Pancreas (tissue), 10 donors: ENCODE data around the gene LETM1. TPM values are rescaled to one million over a fixed set of nuclear protein-coding genes. Genes with fewer than 3 reads are reported as not detected.

Experiments
- ATAC-seq, 4 donors: fragments of 200-7000 bp; cut with Tn5 transposase; one replicate each; pipeline versions ENCODE4 v1.8.0 to v1.9.1; 2020; ENCODE audit warnings: mild to moderate bottlenecking in 4 of 4, moderate library complexity in 4 of 4
- DNase-seq, 6 donors: peaks; one replicate each; pipeline ENCODE4 v3.0.0-alpha.2; 2020
- FAIRE-seq: peaks from 2 replicates; lab custom pipeline; 2012; peaks lifted over from hg19 to GRCh38; lab: Jason Lieb, UNC
- H3K27ac ChIP-seq, 4 donors: fragments of 200-600 bp; sonication (generic); 1 replicate in 3 of 4; 2 replicates in 1 of 4; pipeline versions ENCODE4 v1.5.0 to v1.8.0; 2020
- H3K27me3 ChIP-seq, 4 donors: fragments of 200-600 bp; one replicate each; pipeline ENCODE4 v1.8.0; 2021
- H3K36me3 ChIP-seq, 3 donors: fragments of 200-600 bp; sonication (generic) in 1 of 3; one replicate each; pipeline versions ENCODE4 v1.5.0 to v1.8.0; 2020 to 2021
- H3K4me1 ChIP-seq, 3 donors: fragments of 200-600 bp; one replicate each; pipeline ENCODE4 v1.8.0; 2021
- H3K4me3 ChIP-seq, 4 donors: fragments of 200-600 bp; sonication (generic) in 2 of 4; one replicate each; pipeline versions ENCODE4 v1.5.0 to v1.8.0; 2020 to 2021
- H3K9me3 ChIP-seq, 4 donors: fragments of 200-600 bp; one replicate each; pipeline ENCODE4 v1.8.0; 2021
- CTCF ChIP-seq, 4 donors: fragments of 200-600 bp; sonication (generic) in 3 of 4; IDR thresholded peaks; one replicate each; pipeline versions ENCODE4 v1.5.0 to v1.8.0; 2021; ENCODE audit warnings: antibody characterized with exemption in 4 of 4
- WGBS, 2 donors: extraction: QIAGEN DNeasy Blood & Tissue Kit; methylation state at CpG; one replicate each; pipeline ENCODE4 v1.1.7; 2013; 5-methylcytosine and 5-hydroxymethylcytosine counted together
- intact Hi-C, 3 donors: fragments of 100-400 bp; cut with DNase I; formaldehyde crosslinking; loops; one replicate each; pipeline versions ENCODE4 v1.11.1 to v1.14.2; 2022
- polyA plus RNA-seq, 2 donors: library from polyadenylated mRNA; stranded (reverse); fragments of 200-250 nt; gene quantifications; one replicate each; pipeline ENCODE4 v1.2.3, GENCODE V29; 2013
- total RNA-seq, 6 donors: library from RNA; stranded (reverse); fragmentation: NEBNext Ultra II Directional in 4 of 6; extraction: Animal tissue kit (Norgen Biotek cat#: 25700) in 4 of 6; gene quantifications; one replicate each; pipeline versions ENCODE4 v1.2.1 to v1.2.4, GENCODE V29; 2021 to 2023
- donor health status: healthy with polysubstance abuse.
- donor health status: DM: no; HTN: no; CAD: no; lungs with moderate emphysema.
- donor health status: DM: no; HTN: no; CAD: no.
- donor health status: control.
- donor health status: control.
- donor health status: Bipolar disorder and iron deficiency.
- donor health status: DM: yes; HTN: yes; CAD: no.
- donor health status: DM: no; HTN: no; CAD: no.
- donor health status: DM: no; HTN: no; CAD: no.
- donor health status: DM: yes; HTN: yes; CAD: no.

The LETM1 gene
- total and polyA plus RNA-seq, 8 donors, result 13.0 to 28.0 (median 19.3) TPM

- no peak for TF ChIP-seq CTCF (IDR thresholded peaks at IDR 0.05)
- Histone ChIP-seq H3K4me3 (no peak overlapping the region), H3K36me3 (peaks cover 0 to 3% (median 0%) of the 10 kb centered on the region in 3 donors), H3K27ac (no peak overlapping the region), H3K4me1 (no peaks in the 10 kb centered on the region), H3K27me3 (no peaks in the 10 kb centered on the region), H3K9me3 (no peaks in the 10 kb centered on the region)
- intact Hi-C loops, result loop anchor here in 2 of 3 donors (5.0 kb wide), 2 partner anchors 146 to 151 kb away; no protein-coding TSS in a partner anchor
- ATAC-seq (no peak), FAIRE-seq (no peak), DNase-seq (peak in 1 of 6 donors; percentile 35)
- WGBS, 2 donors, result 95 to 96% methylated on average over 6 of the region's 6 CpGs
Observed at GRCh38 chr4:1898007-1898406, 42.1 kb upstream of the LETM1 start.

- Histone ChIP-seq H3K9me3 (no peaks in the 10 kb centered on the region), H3K27me3 (no peaks in the 10 kb centered on the region), H3K4me1 (no peaks in the 10 kb centered on the region), H3K4me3 (no peak overlapping the region), H3K27ac (no peak overlapping the region), H3K36me3 (peaks cover 0 to 3% (median 0%) of the 10 kb centered on the region in 3 donors)
- WGBS, 2 donors, result 90 to 91% methylated on average over 6 of the region's 6 CpGs
- DNase-seq, result no peak
- no peak for FAIRE-seq
- no peak for ATAC-seq
- intact Hi-C loops, result loop anchor here in 2 of 3 donors (5.0 kb wide), 2 partner anchors 144 to 149 kb away; no protein-coding TSS in a partner anchor
- TF ChIP-seq CTCF (IDR thresholded peaks at IDR 0.05), result no peak
Observed at GRCh38 chr4:1896658-1896991, 40.7 kb upstream of the LETM1 start.

GRCh38 chr4:1895971-1896657, 40.2 kb upstream of the LETM1 start:
- FAIRE-seq (no peak), ATAC-seq (no peak), DNase-seq (peak in 1 of 6 donors; percentile 26)
- Histone ChIP-seq H3K4me3 (no peak overlapping the region), H3K27me3 (no peaks in the 10 kb centered on the region), H3K36me3 (peaks cover 0 to 3% (median 0%) of the 10 kb centered on the region in 3 donors), H3K27ac (no peak overlapping the region), H3K4me1 (no peaks in the 10 kb centered on the region), H3K9me3 (no peaks in the 10 kb centered on the region)
- WGBS, 2 donors, result 93 to 95% methylated on average over 8 of the region's 8 CpGs
- no peak for TF ChIP-seq CTCF (IDR thresholded peaks at IDR 0.05)
- intact Hi-C loops, result loop anchor here in 2 of 3 donors (5.0 kb wide), 2 partner anchors 144 to 149 kb away; no protein-coding TSS in a partner anchor

GRCh38 chr4:1890979-1891570, 35.1 kb upstream of the LETM1 start:
- DNase-seq, result peak in 1 of 6 donors; percentile 11
- WGBS, 2 donors, result 96 to 97% methylated on average over 11 of the region's 11 CpGs
- intact Hi-C loops, result no loop called here
- peaks cover 0 to 3% (median 0%) of the 10 kb centered on the region in 3 donors for H3K36me3 ChIP-seq
- no peak for TF ChIP-seq CTCF (IDR thresholded peaks at IDR 0.05)
- no peak for ATAC-seq
- no peak overlapping the region for H3K4me3 ChIP-seq
- H3K27ac ChIP-seq, result no peak overlapping the region
- H3K9me3 ChIP-seq, result no peaks in the 10 kb centered on the region
- H3K4me1 ChIP-seq, result no peaks in the 10 kb centered on the region
- no peak for FAIRE-seq
- H3K27me3 ChIP-seq, result no peaks in the 10 kb centered on the region

- FAIRE-seq (no peak), DNase-seq (no peak), ATAC-seq (no peak)
- intact Hi-C loops, result no loop called here
- H3K36me3 ChIP-seq, result no peaks in the 10 kb centered on the region
- no peaks in the 10 kb centered on the region for H3K27me3 ChIP-seq
- H3K27ac ChIP-seq, result no peak overlapping the region
- no peaks in the 10 kb centered on the region for H3K4me1 ChIP-seq
- H3K4me3 ChIP-seq, result no peak overlapping the region
- WGBS, 2 donors, result 62 to 68% methylated on average over 2 of the region's 2 CpGs
- no peak for TF ChIP-seq CTCF (IDR thresholded peaks at IDR 0.05)
- no peaks in the 10 kb centered on the region for H3K9me3 ChIP-seq
Observed at GRCh38 chr4:1887052-1887451, 31.1 kb upstream of the LETM1 start.
